HG02943 (cell line): ENCODE data around the gene SLC22A16.
"Not testable (repeated sequence)": the region's sequence is repeated elsewhere in the genome, so short reads cannot be mapped to it uniquely, and the experiment has no call there.

Experiments used
- ATAC-seq: cut with Tn5 transposase; IDR thresholded peaks from one replicate; pipeline ENCODE4 v1.9.1; 2021; ENCODE audit warnings: mild to moderate bottlenecking, low read depth, moderate library complexity; ENCODE audit not compliant: unreplicated experiment

The SLC22A16 gene

DNA sequence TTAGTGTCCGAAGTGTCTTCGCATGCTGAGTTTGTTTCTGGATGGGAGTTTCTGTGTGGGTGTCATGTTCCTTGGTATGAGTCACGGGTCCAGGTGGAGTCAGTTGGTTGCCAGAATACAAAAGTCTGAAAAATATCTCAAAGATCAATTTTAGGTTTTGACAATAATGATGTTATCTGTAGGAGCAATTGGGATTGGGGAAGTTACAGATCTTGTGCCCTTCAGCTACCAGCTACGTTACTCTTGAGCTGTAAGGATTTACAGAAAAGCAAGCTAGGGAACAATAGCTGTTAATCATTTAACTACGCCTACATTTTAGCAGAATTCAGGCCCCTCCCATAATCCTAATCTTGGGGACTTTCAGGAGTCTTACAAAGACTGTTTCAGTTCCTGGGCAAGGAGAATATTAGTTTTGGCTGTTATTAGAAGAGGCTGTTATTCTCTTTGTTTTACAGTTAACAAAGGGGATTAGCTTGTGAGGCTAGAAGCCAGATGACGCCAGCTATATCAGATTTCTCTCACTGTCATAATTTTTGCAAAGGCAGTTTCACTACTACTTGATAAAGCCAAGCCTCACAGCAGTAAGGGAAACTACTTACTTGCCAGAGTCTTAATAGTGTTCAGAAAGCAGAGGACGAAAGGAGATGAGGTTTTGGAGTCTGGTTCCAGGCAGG is 15.4 kb upstream of the SLC22A16 start:
- ATAC-seq = no peak

DNA sequence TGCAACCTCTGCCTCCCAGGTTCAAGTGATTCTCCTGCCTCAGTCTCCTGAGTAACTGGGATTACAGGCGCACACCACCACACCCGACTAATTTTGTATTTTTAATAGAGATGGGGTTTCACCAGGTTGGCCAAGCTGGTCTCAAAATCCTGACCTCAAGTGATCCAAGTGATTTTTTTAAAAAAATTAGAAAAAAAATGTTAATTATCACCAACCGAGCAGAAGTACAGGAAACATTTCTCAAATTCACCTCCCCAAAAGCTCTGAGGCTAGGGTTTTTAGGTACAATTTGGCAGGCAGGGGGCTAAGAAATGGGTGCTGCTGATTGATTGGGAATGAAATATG is 14.9 kb upstream of the SLC22A16 start:
- no peak for ATAC-seq

- no peak for ATAC-seq
Observed at GRCh38 chr6:110490110-110490509, 13.7 kb upstream of the SLC22A16 start.

- no peak for ATAC-seq
Observed at GRCh38 chr6:110488606-110489190, 12.3 kb upstream of the SLC22A16 start.

GRCh38 chr6:110487968-110488381 is 11.6 kb upstream of the SLC22A16 start:
- not testable (repeated sequence) for ATAC-seq

DNA sequence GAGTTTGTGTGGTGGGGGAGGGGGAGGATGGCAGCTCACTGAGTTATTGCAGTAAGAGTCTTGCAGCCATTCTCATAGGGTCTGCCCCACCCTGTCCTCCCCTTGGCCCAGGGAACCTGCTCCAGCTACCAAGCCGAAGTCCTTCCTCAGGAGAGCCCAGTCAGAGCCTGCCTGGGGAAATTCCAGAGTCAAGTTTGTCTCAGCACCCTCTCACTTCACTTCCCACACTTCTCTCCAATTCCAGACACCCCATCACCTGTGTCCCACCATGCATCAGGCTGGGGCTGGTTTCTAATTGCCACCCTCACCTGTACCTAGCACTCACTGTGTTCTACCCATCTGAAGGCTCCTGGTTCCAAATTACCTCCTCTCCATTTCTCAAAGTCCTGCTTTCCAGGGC is 10.3 kb upstream of the SLC22A16 start:
- no peak for ATAC-seq

DNA sequence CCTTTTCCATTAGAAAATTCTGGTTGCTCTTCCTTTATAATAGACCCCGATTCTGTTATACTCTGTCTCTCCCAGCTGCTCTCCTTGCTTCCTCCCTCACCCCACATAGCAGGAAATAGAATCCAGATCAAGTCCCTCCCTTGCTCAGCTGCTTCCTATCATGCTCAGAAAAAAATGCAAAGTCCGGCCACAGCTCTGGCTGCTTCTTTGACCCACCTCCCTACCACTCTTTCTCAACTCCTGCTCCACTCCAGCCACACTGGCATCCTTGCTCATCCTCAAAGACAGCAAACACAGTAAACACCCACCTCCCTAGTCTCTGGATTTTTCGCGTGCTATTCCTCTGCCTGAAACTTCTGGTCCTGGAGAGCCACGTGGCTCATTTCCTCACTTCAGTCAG is 9.1 kb upstream of the SLC22A16 start:
- no peak for ATAC-seq

DNA sequence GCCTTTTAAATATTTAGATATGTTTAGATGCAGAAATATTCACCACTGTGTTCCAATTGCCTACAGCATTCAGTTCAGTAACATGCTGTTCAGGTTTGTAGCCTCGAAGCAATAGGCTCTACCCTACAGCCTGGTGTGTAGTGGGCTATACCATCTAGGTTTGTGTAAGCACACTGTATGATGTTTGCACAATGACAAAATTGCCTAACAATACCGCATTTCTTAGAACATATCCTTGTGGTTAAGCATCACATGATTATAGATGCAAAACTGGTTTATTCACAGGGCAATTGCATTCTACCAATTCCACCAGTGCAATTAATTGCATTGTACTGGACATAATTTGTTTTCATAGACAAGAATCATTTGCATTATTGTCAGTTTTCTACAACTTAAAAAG is 7.9 kb upstream of the SLC22A16 start:
- no peak for ATAC-seq

DNA sequence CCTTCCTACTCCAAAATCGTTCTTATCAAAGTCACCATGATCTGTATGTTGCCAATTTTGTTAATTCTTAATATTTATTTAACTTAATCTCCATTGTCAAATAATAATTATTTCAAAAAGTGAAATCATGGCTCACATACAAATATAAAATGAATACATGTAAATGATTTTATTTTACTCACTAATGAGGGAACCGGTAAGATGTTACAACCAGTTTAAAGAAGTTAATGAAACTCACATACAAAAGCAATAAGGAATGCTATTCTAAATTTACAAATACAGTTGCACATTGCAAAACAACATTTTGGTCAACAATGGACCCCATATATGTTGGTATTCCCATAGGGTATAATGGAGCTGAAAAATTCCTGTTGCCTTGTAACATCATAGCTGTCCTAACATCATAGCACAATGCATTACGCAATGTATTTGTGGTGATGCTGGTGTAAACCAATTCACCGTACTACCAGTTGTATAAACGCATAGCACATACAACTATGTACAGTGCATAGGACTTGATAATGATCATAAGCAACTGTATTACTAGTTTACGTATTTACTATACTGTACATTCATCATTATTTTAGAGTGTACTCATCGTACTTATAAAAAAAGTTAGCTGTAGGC is 6.5 kb upstream of the SLC22A16 start:
- no peak for ATAC-seq

GRCh38 chr6:110481081-110481480 is 4.7 kb upstream of the SLC22A16 start:
- ATAC-seq = no peak

- no peak for ATAC-seq
Observed at GRCh38 chr6:110475066-110475653, 1.3 kb downstream of the SLC22A16 start.

DNA sequence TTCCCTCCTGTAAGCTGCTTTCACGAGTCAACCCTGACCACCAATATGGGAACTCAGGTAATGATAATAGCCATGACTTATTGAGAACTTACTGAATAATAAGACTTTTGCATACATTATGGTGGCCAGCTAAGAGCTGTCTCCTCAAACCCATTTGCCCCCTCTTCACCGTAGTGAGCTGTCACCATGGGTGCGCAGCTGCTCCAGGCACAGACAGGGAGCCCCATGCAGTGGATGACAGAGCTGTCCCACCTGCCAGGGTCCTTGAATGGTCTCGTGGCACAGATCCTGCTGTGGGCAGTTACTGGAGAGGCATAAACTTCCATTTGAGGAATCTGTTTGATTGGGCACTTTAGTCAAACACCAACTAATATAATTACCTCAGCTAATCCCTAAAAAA is 1.9 kb downstream of the SLC22A16 start:
- ATAC-seq = no peak

DNA sequence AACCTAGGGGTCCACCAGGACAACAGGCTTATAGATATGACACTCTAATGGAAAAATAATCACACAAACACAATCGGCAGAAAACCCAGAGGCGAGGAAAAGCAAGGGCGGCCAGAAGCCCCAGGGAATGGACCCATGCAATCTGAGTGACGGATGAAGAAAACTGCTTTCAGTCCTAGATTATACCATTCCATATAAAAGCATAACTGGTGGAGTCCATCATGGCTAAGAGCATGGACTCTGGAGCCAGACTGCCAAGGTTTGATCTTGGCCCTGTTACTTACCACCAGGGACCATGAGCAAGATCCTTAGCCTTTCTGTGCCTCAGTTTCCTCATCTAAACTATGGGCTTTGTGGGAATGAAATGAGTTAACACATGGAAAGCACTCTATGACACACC is 3.7 kb downstream of the SLC22A16 start:
- ATAC-seq = no peak

DNA sequence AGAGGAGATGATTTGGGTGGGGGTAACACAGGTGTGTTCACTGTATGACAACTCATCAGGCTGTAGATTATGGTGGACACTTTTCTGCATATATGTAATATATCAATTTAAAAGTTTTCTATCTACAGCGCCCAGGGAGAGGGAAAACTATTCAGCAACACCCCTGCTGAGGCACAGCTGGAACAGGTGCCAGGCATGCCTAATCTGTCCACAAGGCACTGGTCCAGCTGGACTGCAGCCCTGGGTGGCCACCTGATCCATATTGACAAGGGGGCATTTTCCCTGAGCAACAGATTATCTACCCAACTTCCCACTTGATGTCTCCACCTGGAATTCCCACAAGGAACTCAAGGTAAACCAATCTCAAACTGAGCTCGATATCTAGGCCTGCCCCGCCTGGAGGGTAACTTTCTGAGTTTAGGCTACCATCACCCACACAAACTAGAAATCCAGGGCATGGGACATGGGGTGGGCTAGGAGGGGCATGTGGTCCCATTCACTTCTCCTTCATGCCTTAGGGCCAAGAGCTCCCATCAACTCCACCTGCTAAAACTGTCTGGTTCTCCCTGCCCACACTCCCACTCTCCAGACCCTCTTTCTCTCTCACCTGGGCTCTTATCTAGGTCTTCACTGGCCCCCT is 4.6 kb downstream of the SLC22A16 start:
- ATAC-seq = no peak

- ATAC-seq = no peak
Observed at GRCh38 chr6:110468731-110469130, 7.7 kb downstream of the SLC22A16 start.

- no peak for ATAC-seq
Observed at GRCh38 chr6:110467566-110468140, 8.8 kb downstream of the SLC22A16 start.

DNA sequence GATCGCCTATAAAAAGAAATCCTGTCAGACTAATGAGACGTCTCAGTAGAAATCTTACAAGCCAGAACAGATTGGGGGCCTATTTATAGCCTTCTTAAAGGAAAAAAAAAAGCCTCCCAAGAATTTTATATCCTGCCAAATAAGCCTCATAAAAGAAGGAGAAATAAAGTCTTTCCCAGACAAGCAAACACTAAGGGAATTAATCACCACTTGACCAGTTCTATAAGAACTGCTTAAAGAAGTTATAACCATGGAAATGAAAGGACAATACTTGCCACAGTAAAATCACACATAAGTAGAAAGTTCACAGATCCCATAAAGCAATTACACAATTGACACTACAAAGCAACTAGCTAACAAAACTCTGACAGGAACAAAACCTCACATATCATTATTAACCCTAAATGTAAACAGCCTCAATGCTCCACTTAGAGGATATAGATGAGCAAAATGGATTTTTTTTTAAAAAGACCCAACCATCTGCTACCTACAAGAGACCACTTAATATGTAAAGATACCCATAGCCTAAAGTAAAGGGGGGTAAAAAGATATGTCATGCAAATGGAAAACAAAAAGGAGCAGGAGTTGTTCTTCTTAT is 13.4 kb downstream of the SLC22A16 start:
- no peak for ATAC-seq

DNA sequence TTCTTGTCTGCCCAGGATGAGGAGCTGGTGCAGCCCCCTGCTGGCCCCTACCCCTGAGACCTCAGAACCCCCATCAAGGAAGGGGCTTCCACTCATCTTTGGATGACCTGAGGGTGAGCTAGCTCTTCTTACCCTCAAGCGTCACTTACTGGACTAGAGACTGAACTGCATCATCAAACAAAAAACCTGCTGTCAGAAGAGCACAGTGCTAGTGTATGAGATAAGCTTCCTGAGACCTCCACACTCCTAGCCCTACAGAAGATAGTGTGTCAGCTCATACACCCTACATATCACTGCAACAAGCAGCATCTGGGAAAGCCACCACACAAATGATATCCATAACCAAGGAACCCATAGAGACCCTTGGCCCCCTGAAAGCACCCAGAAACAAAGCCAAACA is 15.0 kb downstream of the SLC22A16 start:
- no peak for ATAC-seq

GRCh38 chr6:110459137-110459536 is 17.3 kb downstream of the SLC22A16 start:
- no peak for ATAC-seq

DNA sequence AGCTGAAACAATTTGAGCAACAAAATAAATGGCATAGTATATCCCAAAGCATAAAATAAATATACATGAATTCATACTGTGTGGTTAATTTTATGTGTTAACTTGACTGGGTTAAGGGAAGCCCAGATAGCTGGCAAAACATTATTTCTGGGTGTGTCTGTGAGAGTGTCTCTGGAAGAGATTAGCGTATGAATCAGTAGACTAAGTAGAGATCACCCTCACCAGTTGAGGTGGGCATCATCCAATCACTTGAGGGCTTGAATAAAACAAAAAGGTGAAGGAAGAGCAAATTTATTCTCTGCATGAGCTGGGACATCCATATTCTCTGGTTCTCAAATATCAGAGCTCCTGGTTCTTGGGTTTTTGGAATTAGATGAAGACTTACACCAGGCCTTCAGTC is 17.9 kb downstream of the SLC22A16 start:
- no peak for ATAC-seq
